IPS-18c (cell line): Measurements from ENCODE around the gene HSCB.
A peak's percentile ranks its signal among the peaks of the same experiment; 100 is the strongest.
"Not testable (repeated sequence)": the region's sequence is repeated elsewhere in the genome, so short reads cannot be mapped to it uniquely, and the experiment has no call there.

Source experiments
- H3K4me3 ChIP-seq: 2 replicates; pipeline ENCODE4 v1.7.0; 2013; ENCODE audit warnings: low read depth, mild to moderate bottlenecking, low read length, moderate library complexity; ENCODE audit not compliant: insufficient read depth
- H3K9me3 ChIP-seq: one replicate; pipeline ENCODE4 v1.6.1; 2013; ENCODE audit warnings: mild to moderate bottlenecking, low read length, moderate library complexity; ENCODE audit not compliant: control insufficient read depth, insufficient read depth

The HSCB gene

DNA sequence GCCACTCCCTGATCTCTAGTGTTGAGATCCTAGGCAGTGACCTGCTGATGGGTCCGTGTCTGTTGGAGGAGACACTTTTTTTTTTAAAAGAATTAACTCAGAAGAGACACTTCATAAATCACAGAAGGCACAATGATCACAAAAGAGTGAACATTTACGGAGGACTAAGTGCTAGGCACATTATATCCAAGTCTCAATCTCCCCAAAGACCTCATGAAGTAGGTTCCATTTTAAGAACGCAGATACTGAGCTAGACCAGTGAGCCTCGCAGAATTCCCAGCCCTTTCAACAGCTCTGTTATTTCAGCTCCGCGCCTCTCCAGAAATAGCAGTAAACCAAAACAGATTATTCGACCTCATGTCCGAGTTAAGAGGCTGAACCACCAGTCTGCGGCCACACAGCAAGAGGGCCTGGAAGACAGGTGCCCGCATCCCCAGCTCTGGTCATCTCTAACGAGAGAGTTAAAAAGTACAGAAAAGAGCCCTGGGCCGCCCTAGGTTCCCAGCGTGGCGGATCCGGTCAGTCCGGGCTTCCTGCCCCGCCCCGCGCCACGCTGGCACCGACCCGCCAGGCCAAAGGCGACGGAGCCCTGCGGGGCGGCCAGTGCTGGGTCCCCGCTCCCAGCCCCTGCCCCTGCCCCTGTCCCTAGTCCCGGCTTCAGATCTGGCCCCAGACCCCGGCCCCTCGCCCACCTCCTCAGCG, 57.9 kb downstream of the HSCB start:
- H3K4me3 ChIP-seq, result peak overlapping the region; percentile 62
- H3K9me3 ChIP-seq, result no peaks in the 10 kb centered on the region

DNA sequence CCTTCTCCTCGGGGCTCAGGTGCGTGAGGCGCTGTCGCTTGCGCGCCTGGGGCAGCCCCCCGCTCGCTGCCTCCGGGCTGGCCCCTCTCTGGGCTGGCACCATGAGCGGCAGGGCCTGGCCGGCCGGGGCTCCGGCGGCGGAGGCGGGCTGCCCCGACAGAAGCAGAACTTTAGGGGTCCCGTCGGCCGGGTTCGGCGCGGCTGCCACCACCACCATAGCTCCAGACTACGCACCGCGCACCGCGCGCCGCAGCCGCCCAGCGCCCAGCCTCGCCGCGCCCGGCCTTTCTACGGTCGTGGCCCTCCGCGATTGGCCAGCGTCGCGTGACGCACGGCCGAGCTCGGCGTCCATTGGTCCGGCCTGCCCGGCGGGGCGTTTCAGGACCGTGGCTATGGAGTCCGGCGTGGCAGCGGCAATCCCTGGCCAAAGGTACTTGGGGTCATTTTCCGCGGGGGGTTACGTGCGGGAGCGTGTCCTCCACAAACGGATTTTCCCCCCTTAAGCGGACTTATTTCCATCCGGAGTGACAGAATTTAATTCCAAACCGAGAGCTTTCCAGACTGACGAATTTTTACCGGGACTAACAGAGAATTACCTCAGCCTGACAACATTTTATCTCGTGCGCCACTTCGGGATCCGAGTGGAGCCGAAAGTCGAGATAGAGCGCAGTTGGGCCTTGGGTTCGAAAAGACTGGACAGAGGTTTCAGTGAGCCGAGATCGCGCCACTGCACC, 58.6 kb downstream of the HSCB start, which contains the start of gene XBP1:
XBP1 (minus strand) TSS at position 262 of the 734 bp plus-strand sequence.
- Histone ChIP-seq H3K9me3 (no peaks in the 10 kb centered on the region), H3K4me3 (peak within 1 kb of the TSS; percentile 62)

DNA sequence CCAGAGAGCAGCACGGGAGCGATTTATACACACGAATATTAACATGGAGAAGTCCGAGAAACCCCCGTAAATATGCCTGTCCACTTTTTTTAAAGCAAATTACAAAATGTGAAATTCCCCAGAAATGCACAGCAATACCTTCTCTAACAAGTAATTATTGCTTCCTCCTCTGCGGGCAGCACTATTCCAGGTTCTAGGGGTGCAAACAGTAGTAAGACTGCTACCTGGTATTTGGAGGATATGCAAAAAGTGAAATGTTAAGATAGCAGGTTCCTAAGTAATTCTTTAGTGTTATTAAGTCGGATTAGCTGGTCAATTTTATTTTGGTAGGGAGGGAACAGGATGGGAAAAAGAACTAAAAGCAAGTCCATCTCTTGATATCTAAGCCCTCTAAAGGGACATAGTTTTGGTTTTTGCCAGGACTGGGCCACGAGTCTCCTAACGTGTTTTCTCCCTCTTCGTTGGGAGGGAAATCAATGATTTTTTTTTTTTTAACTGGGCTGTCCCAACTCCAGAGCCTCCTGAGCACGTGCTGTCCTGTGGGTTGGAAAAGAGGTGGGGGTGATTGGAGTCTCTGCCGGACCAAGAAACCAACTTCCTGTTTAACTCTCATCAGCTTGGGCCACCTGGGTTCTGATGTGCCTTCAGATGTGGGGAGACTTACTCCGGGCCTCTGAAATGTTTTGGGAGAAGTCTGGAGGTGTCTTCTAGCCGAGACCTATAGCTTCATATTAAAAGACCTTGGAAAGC, 60.2 kb downstream of the HSCB start:
- no peaks in the 10 kb centered on the region for H3K9me3 ChIP-seq
- H3K4me3 ChIP-seq, result no peak overlapping the region

DNA sequence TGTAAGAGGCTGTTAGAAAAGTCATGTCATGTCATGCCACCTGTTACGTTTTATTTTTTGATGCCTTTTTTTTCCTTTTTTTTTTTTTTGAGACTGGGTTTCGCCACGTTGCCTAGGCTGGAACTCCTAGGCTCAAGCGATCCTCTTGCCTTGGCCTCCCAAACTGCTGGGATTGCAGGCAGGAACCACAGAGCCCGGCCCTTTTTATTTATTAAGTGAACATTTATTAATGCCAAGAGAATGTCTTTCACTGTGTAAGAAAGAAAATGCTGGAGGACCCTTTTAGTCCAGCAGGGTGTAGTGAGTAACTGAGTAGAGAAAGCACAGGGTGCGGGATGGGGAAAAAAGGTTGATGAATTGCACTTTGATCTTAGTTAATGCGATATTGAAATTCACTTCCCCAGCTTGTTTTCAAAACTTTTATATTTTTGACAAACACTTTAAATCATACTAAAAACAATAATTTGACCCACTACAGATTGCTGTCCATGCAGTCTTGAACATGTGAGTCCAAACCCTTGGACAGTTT, 60.8 kb downstream of the HSCB start:
- Histone ChIP-seq H3K9me3 (no peaks in the 10 kb centered on the region), H3K4me3 (no peak overlapping the region)

DNA sequence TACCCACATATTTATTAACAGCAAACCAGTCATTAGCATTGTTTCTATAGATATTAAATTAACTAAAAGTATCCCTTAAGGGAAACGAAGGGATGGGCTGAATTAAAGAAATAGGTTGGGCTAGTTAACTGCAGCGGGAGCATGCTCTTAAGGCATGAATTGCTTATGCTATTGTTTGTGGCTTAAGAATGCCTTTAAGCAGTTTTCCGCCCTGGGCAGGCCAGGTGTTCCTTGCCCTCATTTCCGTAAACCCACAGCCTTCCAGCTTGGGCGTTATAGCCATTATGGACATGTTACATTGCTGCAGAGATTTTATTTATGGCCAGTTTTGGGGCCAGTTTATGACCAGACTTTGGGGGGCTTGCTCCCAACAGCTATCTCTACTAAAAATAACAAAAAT, 63.6 kb downstream of the HSCB start:
- H3K4me3 ChIP-seq, H3K9me3 ChIP-seq: not testable (repeated sequence)
